Testis (tissue), 3 donors: ENCODE results near the gene ZKSCAN7. TPM values are rescaled to one million over a fixed set of nuclear protein-coding genes. Genes with fewer than 3 reads are reported as not detected.
A peak's percentile ranks its signal among the peaks of the same experiment; 100 is the strongest.

Experiments used
- DNase-seq: peaks from one replicate; pipeline ENCODE4 v3.0.0-alpha.2; 2019
- H3K27ac ChIP-seq, 2 donors: fragments of 200-600 bp; sonication (generic); one replicate each; pipeline ENCODE4 v1.5.1; 2019
- H3K27me3 ChIP-seq: fragments of 200-600 bp; sonication (generic); one replicate; pipeline ENCODE4 v1.5.1; 2019
- H3K36me3 ChIP-seq: fragments of 200-600 bp; sonication (generic); one replicate; pipeline ENCODE4 v1.5.1; 2017; ENCODE audit warnings: low read depth; ENCODE audit errors: missing control alignments
- H3K4me1 ChIP-seq: fragments of 200-600 bp; sonication (generic); one replicate; pipeline ENCODE4 v1.5.1; 2019
- H3K4me3 ChIP-seq, 2 donors: fragments of 200-600 bp; sonication (generic); one replicate each; pipeline ENCODE4 v1.5.1; 2017 to 2019
- H3K9me3 ChIP-seq: fragments of 200-600 bp; sonication (generic); one replicate; pipeline ENCODE4 v1.5.1; 2017
- CTCF ChIP-seq, 3 experiments: fragments of 450-650 bp in 2 of 3; fragments of 200-600 bp in 1 of 3; sonication (generic) in 1 of 3; IDR thresholded peaks; one replicate each; pipeline ENCODE4 v1.5.1; 2016 to 2019; ENCODE audit warnings: antibody characterized with exemption in 3 of 3, mild to moderate bottlenecking in 2 of 3, moderate library complexity in 1 of 3
- POLR2A ChIP-seq: fragments of 450-650 bp; IDR thresholded peaks from one replicate; pipeline ENCODE4 v1.6.1; 2017; ENCODE audit warnings: antibody characterized with exemption, mild to moderate bottlenecking, moderate library complexity
- WGBS, 2 donors: methylation state at CpG; one replicate each; pipeline ENCODE4 v1.1.5; 2018; 5-methylcytosine and 5-hydroxymethylcytosine counted together
- intact Hi-C: fragments of 100-400 bp; cut with DNase I; formaldehyde crosslinking; loops from one replicate; pipeline ENCODE4 v1.15.1; 2023; ENCODE audit warnings: low total_unique reads
- polyA plus RNA-seq: library from polyadenylated mRNA; stranded (reverse); fragments of 350-450 nt; fragmentation: Illumina TruSeq; extraction: RNeasy Lipid Tissue Mini Kit (QIAGEN cat#74804); gene quantifications from one replicate; pipeline ENCODE4 v1.2.3, GENCODE V29; 2014; ENCODE audit warnings: low read depth, low replicate concordance; ENCODE audit not compliant: insufficient read depth
- total RNA-seq, 2 donors: library from RNA; depleted of rRNA; stranded (reverse); fragments of >200 nt; gene quantifications; one replicate each; pipeline ENCODE4 v1.2.3, GENCODE V29; 2016

Gene ZKSCAN7
- total and polyA plus RNA-seq, 3 donors from 2014 or later = 11.5 to 26.4 (median 20.1) TPM

- 17 to 19% methylated on average over 4 of the region's 4 CpGs for WGBS, 2 donors
- peak; percentile 20 for DNase-seq
- H3K4me1 ChIP-seq = no peaks in the 10 kb centered on the region
- TF ChIP-seq POLR2A = no peak
- TF ChIP-seq CTCF (IDR thresholded peaks at IDR 0.05) = no peak
- H3K27ac ChIP-seq = peak overlapping the region; percentile 71 to 92
- peak overlapping the region; percentile 82 to 83 for H3K4me3 ChIP-seq
- no peaks in the 10 kb centered on the region for H3K27me3 ChIP-seq
- H3K36me3 ChIP-seq = no peaks in the 10 kb centered on the region
- intact Hi-C loops = no loop called here
- H3K9me3 ChIP-seq = no peaks in the 10 kb centered on the region
Observed at GRCh38 chr3:44511238-44511566, 43.8 kb upstream of the ZKSCAN7 start.

DNA sequence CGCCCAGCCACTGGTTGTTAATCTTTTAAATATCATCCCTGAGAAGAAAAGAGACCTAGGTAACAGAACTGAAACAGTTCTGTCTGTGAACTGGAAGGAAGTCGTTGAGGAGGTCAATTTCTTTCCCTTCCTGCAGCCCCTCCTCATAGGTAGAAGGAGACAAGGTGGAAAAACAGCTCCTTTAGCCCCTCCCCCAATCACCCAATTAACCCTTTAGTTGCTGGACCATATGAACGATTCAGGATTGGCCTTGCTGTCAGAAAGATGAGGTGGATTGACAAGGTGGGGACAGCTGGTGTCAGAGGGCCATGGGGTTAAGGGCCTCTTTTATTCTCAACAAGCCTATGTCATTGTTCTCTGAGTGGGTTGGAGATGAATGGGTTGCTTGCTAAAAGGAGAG is 41.5 kb upstream of the ZKSCAN7 start:
- Histone ChIP-seq H3K4me3 (no peak overlapping the region), H3K27ac (no peak overlapping the region), H3K9me3 (no peaks in the 10 kb centered on the region), H3K27me3 (no peaks in the 10 kb centered on the region), H3K36me3 (no peaks in the 10 kb centered on the region), H3K4me1 (no peaks in the 10 kb centered on the region)
- intact Hi-C loops = no loop called here
- 39 to 49% methylated on average over 3 of the region's 3 CpGs for WGBS, 2 donors
- DNase-seq = no peak
- TF ChIP-seq POLR2A = no peak
- no peak for TF ChIP-seq CTCF (IDR thresholded peaks at IDR 0.05)

- no peak overlapping the region for H3K4me3 ChIP-seq
- 87 to 93% methylated on average over 3 of the region's 3 CpGs for WGBS, 2 donors
- no peak for TF ChIP-seq CTCF (IDR thresholded peaks at IDR 0.05)
- no peak for TF ChIP-seq POLR2A
- DNase-seq = no peak
- H3K9me3 ChIP-seq = no peaks in the 10 kb centered on the region
- H3K27me3 ChIP-seq = no peaks in the 10 kb centered on the region
- H3K27ac ChIP-seq = no peak overlapping the region
- intact Hi-C loops = no loop called here
- no peaks in the 10 kb centered on the region for H3K4me1 ChIP-seq
- H3K36me3 ChIP-seq = no peaks in the 10 kb centered on the region
Observed at GRCh38 chr3:44516230-44516629, 38.8 kb upstream of the ZKSCAN7 start.

DNA sequence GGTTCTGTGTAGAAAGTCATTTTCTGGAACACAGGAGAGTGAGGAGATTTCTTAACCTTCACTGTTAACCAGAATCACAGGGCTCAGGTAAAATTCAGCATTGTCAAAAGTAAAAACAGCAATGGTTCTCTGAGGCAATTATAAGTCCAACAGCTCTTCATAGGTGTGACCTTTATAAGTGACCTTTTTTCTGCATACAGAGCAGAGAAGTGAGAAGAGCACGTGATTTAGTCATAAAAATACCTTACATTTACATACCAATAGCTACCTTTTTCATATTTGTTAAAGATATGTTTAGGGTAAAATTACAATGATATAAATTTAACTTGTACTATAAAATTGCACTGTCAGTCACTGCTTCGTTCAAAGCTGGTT is 36.2 kb upstream of the ZKSCAN7 start:
- Histone ChIP-seq H3K27ac (no peak overlapping the region), H3K4me1 (no peaks in the 10 kb centered on the region), H3K27me3 (no peaks in the 10 kb centered on the region), H3K9me3 (no peaks in the 10 kb centered on the region), H3K36me3 (no peaks in the 10 kb centered on the region), H3K4me3 (no peak overlapping the region)
- intact Hi-C loops = no loop called here
- no peak for TF ChIP-seq CTCF (IDR thresholded peaks at IDR 0.05)
- TF ChIP-seq POLR2A = no peak
- 70 to 78% methylated on average over 2 of the region's 2 CpGs for WGBS, 2 donors
- no peak for DNase-seq

- no peaks in the 10 kb centered on the region for H3K36me3 ChIP-seq
- no peak overlapping the region for H3K4me3 ChIP-seq
- H3K27me3 ChIP-seq = no peaks in the 10 kb centered on the region
- DNase-seq = no peak
- H3K4me1 ChIP-seq = no peaks in the 10 kb centered on the region
- no peak for TF ChIP-seq CTCF (IDR thresholded peaks at IDR 0.05)
- TF ChIP-seq POLR2A = no peak
- intact Hi-C loops = no loop called here
- H3K27ac ChIP-seq = no peak overlapping the region
- 85 to 95% methylated on average over 3 of the region's 3 CpGs for WGBS, 2 donors
- H3K9me3 ChIP-seq = no peaks in the 10 kb centered on the region
Observed at GRCh38 chr3:44521721-44522120, 33.3 kb upstream of the ZKSCAN7 start.
